GM23248 (cell line): ENCODE measurements around the gene HYDIN. TPM values are rescaled to one million over a fixed set of nuclear protein-coding genes. Genes with fewer than 3 reads are reported as not detected.

Experiments used
- DNase-seq: peaks from one replicate; pipeline ENCODE4 v3.0.0-alpha.2; 2015
- H2AFZ ChIP-seq: fragments of 200-600 bp; sonication (generic); 2 replicates; pipeline ENCODE4 v1.6.1; 2016; ENCODE audit warnings: antibody characterized with exemption
- H3F3A ChIP-seq: fragments of 200-600 bp; sonication (generic); 2 replicates; pipeline ENCODE4 v1.6.1; 2016; ENCODE audit warnings: mild to moderate bottlenecking, antibody characterized with exemption, mixed run types; ENCODE audit not compliant: insufficient read depth
- H3K27ac ChIP-seq: fragments of 200-600 bp; sonication (generic); 2 replicates; pipeline ENCODE4 v1.5.1; 2016; ENCODE audit warnings: mild to moderate bottlenecking
- H3K27me3 ChIP-seq: fragments of 200-600 bp; sonication (generic); replicated peaks from 2 replicates; pipeline ENCODE4 v1.6.1; 2016; ENCODE audit warnings: mild to moderate bottlenecking; ENCODE audit not compliant: insufficient read depth
- H3K36me3 ChIP-seq: fragments of 200-600 bp; sonication (generic); 2 replicates; pipeline ENCODE4 v1.6.1; 2016; ENCODE audit warnings: low read depth, mild to moderate bottlenecking
- H3K4me1 ChIP-seq: fragments of 200-600 bp; sonication (generic); 2 replicates; pipeline ENCODE4 v1.6.1; 2016; ENCODE audit warnings: mild to moderate bottlenecking; ENCODE audit not compliant: insufficient read depth
- H3K4me2 ChIP-seq: fragments of 200-600 bp; sonication (generic); one replicate; pipeline ENCODE4 v1.6.1; 2016; ENCODE audit warnings: mild to moderate bottlenecking; ENCODE audit not compliant: unreplicated experiment
- H3K4me3 ChIP-seq: fragments of 200-600 bp; sonication (generic); 2 replicates; pipeline ENCODE4 v1.5.1; 2016; ENCODE audit warnings: mild to moderate bottlenecking
- H3K79me2 ChIP-seq: fragments of 200-600 bp; sonication (generic); 2 replicates; pipeline ENCODE4 v1.6.1; 2016; ENCODE audit warnings: mild to moderate bottlenecking; ENCODE audit not compliant: insufficient read depth
- H3K9ac ChIP-seq: fragments of 200-600 bp; sonication (generic); 2 replicates; pipeline ENCODE4 v1.6.1; 2016; ENCODE audit warnings: mild to moderate bottlenecking
- H3K9me2 ChIP-seq: fragments of 200-600 bp; sonication (generic); 2 replicates; pipeline ENCODE4 v1.6.1; 2016; ENCODE audit warnings: mixed run types, mild to moderate bottlenecking, moderate library complexity; ENCODE audit not compliant: insufficient read depth
- H3K9me3 ChIP-seq: fragments of 200-600 bp; sonication (generic); one replicate; pipeline ENCODE4 v1.6.1; 2017; ENCODE audit warnings: low read depth
- H4K20me1 ChIP-seq: fragments of 200-600 bp; sonication (generic); 2 replicates; pipeline ENCODE4 v1.6.0; 2016; ENCODE audit not compliant: insufficient read depth
- EZH2 ChIP-seq: fragments of 200-600 bp; sonication (generic); IDR thresholded peaks from 2 replicates; pipeline ENCODE4 v1.6.1; 2018; ENCODE audit warnings: antibody characterized with exemption, mild to moderate bottlenecking; ENCODE audit not compliant: insufficient read depth, poor library complexity, severe bottlenecking
- EZH2phosphoT487 ChIP-seq: fragments of 200-600 bp; sonication (generic); IDR thresholded peaks from 2 replicates; pipeline ENCODE4 v1.6.1; 2018; ENCODE audit warnings: antibody characterized with exemption, moderate library complexity, mild to moderate bottlenecking, low read depth; ENCODE audit not compliant: insufficient read depth
- WGBS, 2 experiments: methylation state at CpG; one replicate each; pipeline ENCODE4 v1.1.6; 2015 to 2017; ENCODE audit warnings: low lambda C conversion rate in 2 of 2, low coverage in 1 of 2; ENCODE audit errors: missing lambda C conversion rate in 2 of 2; 5-methylcytosine and 5-hydroxymethylcytosine counted together
- in situ Hi-C: fragments of 300-500 bp; cut with MboI; formaldehyde crosslinking; loops from 2 replicates; pipeline ENCODE4 v1.15.0; 2020
- polyA plus RNA-seq: library from polyadenylated mRNA; unstranded; fragments of >200 nt; fragmentation: Nextera tagmentation; extraction: Ambion mirVana; gene quantifications from 2 replicates; pipeline ENCODE4 v1.2.1, GENCODE V29; 2016
- total RNA-seq: library from RNA; depleted of rRNA; stranded (reverse); fragments of >200 nt; shearing (Covaris generic); gene quantifications from 2 replicates; pipeline ENCODE4 v1.2.3, GENCODE V29; 2014

The HYDIN gene
- total and polyA plus RNA-seq, 2 experiments from 2014 or later = 0.50 to 0.54 TPM

DNA sequence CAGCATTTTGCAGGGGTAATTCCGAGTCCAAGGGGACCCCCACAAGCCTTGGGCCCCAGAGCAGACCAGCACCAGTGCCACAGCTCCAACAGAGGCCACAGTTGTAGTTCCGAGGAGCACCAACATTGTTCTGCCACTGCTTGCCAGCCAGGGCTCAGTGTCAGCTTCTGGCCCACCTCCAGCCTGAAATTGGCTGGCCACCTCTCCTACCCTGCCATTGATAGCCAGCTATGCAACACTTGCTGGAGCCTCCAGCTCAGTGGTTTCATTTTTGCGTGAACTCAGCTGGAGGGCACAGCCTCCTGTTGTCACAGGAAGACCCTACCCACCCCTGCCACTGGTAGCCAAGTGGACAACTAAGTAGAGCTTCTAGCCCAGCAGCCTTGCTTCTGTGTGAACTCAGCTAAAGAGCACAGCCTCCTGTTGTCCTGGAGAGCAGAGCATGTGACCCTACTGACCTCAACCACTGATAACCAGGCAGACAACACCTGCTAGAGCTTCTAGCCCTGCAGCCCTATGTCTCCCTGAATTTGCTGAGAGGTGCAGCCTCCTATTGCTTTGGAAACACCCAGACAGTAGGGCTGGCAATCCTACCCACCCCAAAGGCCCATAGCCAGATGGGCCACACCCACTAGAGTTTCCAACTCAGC lies 24.9 kb downstream of the HYDIN start:
- no peak for DNase-seq
- H3F3A ChIP-seq = no peaks in the 10 kb centered on the region
- H3K36me3 ChIP-seq = no peaks in the 10 kb centered on the region
- no peak overlapping the region for H3K9ac ChIP-seq
- H3K27ac ChIP-seq = no peak overlapping the region
- 15 to 22% methylated on average over 3 of the region's 3 CpGs for WGBS, 2 experiments
- H3K4me1 ChIP-seq = no peaks in the 10 kb centered on the region
- H3K4me3 ChIP-seq = no peak overlapping the region
- H3K9me2 ChIP-seq = no peaks in the 10 kb centered on the region
- H3K27me3 ChIP-seq = no peaks in the 10 kb centered on the region
- no peaks in the 10 kb centered on the region for H4K20me1 ChIP-seq
- H3K79me2 ChIP-seq = no peaks in the 10 kb centered on the region
- H2AFZ ChIP-seq = no peak overlapping the region
- no peak overlapping the region for H3K4me2 ChIP-seq
- TF ChIP-seq EZH2 (no peak), EZH2phosphoT487 (no peak)
- in situ Hi-C loops = no loop called here
- no peaks in the 10 kb centered on the region for H3K9me3 ChIP-seq

DNA sequence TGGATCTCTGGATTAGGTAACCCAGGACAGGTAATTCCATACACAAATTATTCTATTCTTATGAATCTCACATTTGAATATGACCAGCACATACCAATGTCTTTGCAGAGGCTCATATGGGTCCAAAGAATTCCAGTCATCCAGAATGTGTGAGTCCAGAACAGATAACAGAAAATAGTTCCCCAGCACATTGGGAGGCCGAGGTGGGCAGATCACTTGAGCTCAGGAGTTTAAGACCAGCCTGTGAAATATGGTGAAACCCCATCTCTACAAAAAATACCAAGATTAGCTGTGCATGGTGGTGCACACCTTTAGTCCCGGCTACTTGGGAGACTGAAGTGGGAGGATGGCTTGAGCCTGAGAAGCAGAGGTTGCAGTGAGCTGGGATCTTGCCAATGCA lies 26.9 kb downstream of the HYDIN start:
- H3K4me2 ChIP-seq = no peak overlapping the region
- no peak overlapping the region for H2AFZ ChIP-seq
- H3F3A ChIP-seq = no peaks in the 10 kb centered on the region
- H3K27ac ChIP-seq = no peak overlapping the region
- H3K9ac ChIP-seq = no peak overlapping the region
- no peak for DNase-seq
- H3K4me1 ChIP-seq = no peaks in the 10 kb centered on the region
- no peaks in the 10 kb centered on the region for H3K79me2 ChIP-seq
- H3K36me3 ChIP-seq = no peaks in the 10 kb centered on the region
- H3K9me2 ChIP-seq = no peaks in the 10 kb centered on the region
- H3K9me3 ChIP-seq = no peaks in the 10 kb centered on the region
- no peak overlapping the region for H3K4me3 ChIP-seq
- in situ Hi-C loops = no loop called here
- no peaks in the 10 kb centered on the region for H3K27me3 ChIP-seq
- WGBS, 2 experiments = 17 to 19% methylated on average over 2 of the region's 2 CpGs
- H4K20me1 ChIP-seq = no peaks in the 10 kb centered on the region
- TF ChIP-seq EZH2 = no peak
- no peak for TF ChIP-seq EZH2phosphoT487

DNA sequence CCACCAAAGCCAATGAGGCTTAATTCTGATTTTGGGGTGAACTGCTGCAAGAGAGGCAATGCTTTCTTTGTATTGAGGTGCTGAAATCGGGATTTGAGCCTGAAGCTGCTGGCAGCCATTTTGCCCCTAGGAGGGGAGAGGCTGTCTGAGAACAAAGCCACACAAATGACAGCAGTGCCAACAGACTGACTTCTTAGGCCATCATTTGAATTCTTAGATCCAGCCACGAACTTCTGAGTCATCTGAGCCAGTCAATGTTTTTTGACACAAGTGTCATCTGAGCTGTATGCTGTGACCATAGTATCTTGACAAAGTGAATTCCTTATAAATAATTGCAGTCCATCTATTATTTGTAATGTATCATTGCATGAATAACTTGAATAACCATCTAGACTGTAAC lies 29.0 kb downstream of the HYDIN start:
- Histone ChIP-seq H3K9ac (no peak overlapping the region), H2AFZ (no peak overlapping the region), H3K27ac (no peak overlapping the region)

GRCh38 chr16:71201054-71201453 lies 29.5 kb downstream of the HYDIN start:
- Histone ChIP-seq H3K79me2 (no peaks in the 10 kb centered on the region), H3K4me1 (no peaks in the 10 kb centered on the region), H3K27me3 (no peaks in the 10 kb centered on the region), H3K4me2 (no peak overlapping the region), H3F3A (no peaks in the 10 kb centered on the region), H2AFZ (no peak overlapping the region), H3K36me3 (no peaks in the 10 kb centered on the region), H3K9me2 (no peaks in the 10 kb centered on the region), H3K9ac (no peak overlapping the region), H4K20me1 (no peaks in the 10 kb centered on the region), H3K27ac (no peak overlapping the region), H3K9me3 (no peaks in the 10 kb centered on the region), H3K4me3 (no peak overlapping the region)
- TF ChIP-seq EZH2phosphoT487 (no peak), EZH2 (no peak)
- no peak for DNase-seq
- in situ Hi-C loops = no loop called here
- WGBS, 2 experiments = 24 to 31% methylated on average over 1 of the region's 1 CpG

More for the DNA sequence above, 29.0 kb downstream of the HYDIN start:
- H3K27me3 ChIP-seq = no peaks in the 10 kb centered on the region
- no peak for DNase-seq
- H3K4me1 ChIP-seq = no peaks in the 10 kb centered on the region
- in situ Hi-C loops = no loop called here
- no peaks in the 10 kb centered on the region for H3K79me2 ChIP-seq
- H3F3A ChIP-seq = no peaks in the 10 kb centered on the region
- 7 to 12% methylated on average over 2 of the region's 2 CpGs for WGBS, 2 experiments
- H3K4me3 ChIP-seq = no peak overlapping the region
- H3K4me2 ChIP-seq = no peak overlapping the region
- H3K36me3 ChIP-seq = no peaks in the 10 kb centered on the region
- no peaks in the 10 kb centered on the region for H3K9me2 ChIP-seq
- TF ChIP-seq EZH2 (no peak), EZH2phosphoT487 (no peak)
- H4K20me1 ChIP-seq = no peaks in the 10 kb centered on the region
- no peaks in the 10 kb centered on the region for H3K9me3 ChIP-seq

GRCh38 chr16:71198408-71198807 lies 32.1 kb downstream of the HYDIN start:
- H3K4me1 ChIP-seq = no peaks in the 10 kb centered on the region
- in situ Hi-C loops = no loop called here

More at GRCh38 chr16:71198408-71198807, 32.1 kb downstream of the HYDIN start:
- no peaks in the 10 kb centered on the region for H4K20me1 ChIP-seq
- H3K36me3 ChIP-seq = no peaks in the 10 kb centered on the region
- DNase-seq = no peak
- 12 to 13% methylated on average over 1 of the region's 1 CpG for WGBS, 2 experiments
- no peaks in the 10 kb centered on the region for H3K79me2 ChIP-seq
- H3K9me2 ChIP-seq = no peaks in the 10 kb centered on the region
- no peak for TF ChIP-seq EZH2phosphoT487
- TF ChIP-seq EZH2 = no peak
- H3K4me3 ChIP-seq = no peak overlapping the region
- no peaks in the 10 kb centered on the region for H3F3A ChIP-seq
- no peak overlapping the region for H2AFZ ChIP-seq
- H3K9me3 ChIP-seq = no peaks in the 10 kb centered on the region
- H3K4me2 ChIP-seq = no peak overlapping the region
- H3K9ac ChIP-seq = no peak overlapping the region
- H3K27ac ChIP-seq = no peak overlapping the region
- H3K27me3 ChIP-seq = no peaks in the 10 kb centered on the region
